Caco-2 (cell line): Measurements from ENCODE around the gene CADPS2. TPM values are rescaled to one million over a fixed set of nuclear protein-coding genes. Genes with fewer than 3 reads are reported as not detected.

Source experiments
- BruUV-seq: library from RNA; stranded (reverse); fragments of 400-500 nt; replicated peaks from 2 replicates; lab custom pipeline; 2021; lab: Mats Ljungman, UMichigan
- CTCF ChIA-PET: fragments of 300-600 bp; sonication (Branson Sonifier 250); formaldehyde crosslinking; loops from one replicate; lab custom pipeline; 2022; ENCODE audit warnings: antibody characterized with exemption; lab: Charles Lee
- POLR2A ChIA-PET: fragments of 300-600 bp; sonication (Branson Sonifier 250); formaldehyde crosslinking; loops from one replicate; lab custom pipeline; 2022; ENCODE audit warnings: antibody characterized with exemption; lab: Charles Lee
- DNase-seq, 2 experiments: peaks; one replicate each; pipeline versions ENCODE4 v3.0.0 to v3.0.0-alpha.2; 2020 to 2022
- H3K27me3 ChIP-seq: replicated peaks from 2 replicates; pipeline ENCODE4 v1.6.0; 2011; ENCODE audit warnings: low read length; ENCODE audit not compliant: control insufficient read depth, insufficient read depth
- H3K36me3 ChIP-seq: 2 replicates; pipeline ENCODE4 v1.5.1; 2011; ENCODE audit warnings: low read length; ENCODE audit not compliant: control insufficient read depth, insufficient read depth
- H3K4me1 ChIP-seq: fragments of 250-450 bp; sonication (Bioruptor Pico); 2 replicates; pipeline ENCODE4 v1.5.1; 2020; ENCODE audit warnings: mild to moderate bottlenecking
- H3K4me3 ChIP-seq: 2 replicates; pipeline ENCODE4 v1.5.1; 2011; ENCODE audit warnings: low read depth, mild to moderate bottlenecking, control low read depth, low read length
- H3K9me3 ChIP-seq: fragments of 250-450 bp; sonication (Bioruptor Pico); 2 replicates; pipeline ENCODE4 v1.5.1; 2020; ENCODE audit warnings: mild to moderate bottlenecking, moderate library complexity
- H3K27ac Mint-ChIP-seq: one replicate; pipeline ENCODE4 v1.8.0; 2022; ENCODE audit warnings: mixed read lengths; ENCODE audit not compliant: unreplicated experiment
- H3K27me3 Mint-ChIP-seq: one replicate; pipeline ENCODE4 v1.8.0; 2022; ENCODE audit warnings: mixed read lengths; ENCODE audit not compliant: insufficient read depth, unreplicated experiment
- H3K36me3 Mint-ChIP-seq: one replicate; pipeline ENCODE4 v1.8.0; 2022; ENCODE audit warnings: mild to moderate bottlenecking, mixed read lengths; ENCODE audit not compliant: insufficient read depth, unreplicated experiment
- H3K4me1 Mint-ChIP-seq: one replicate; pipeline ENCODE4 v1.8.0; 2022; ENCODE audit warnings: low read depth, mixed read lengths; ENCODE audit not compliant: unreplicated experiment
- H3K4me3 Mint-ChIP-seq: one replicate; pipeline ENCODE4 v1.8.0; 2022; ENCODE audit warnings: mild to moderate bottlenecking, moderate library complexity, mixed read lengths; ENCODE audit not compliant: unreplicated experiment
- H3K9me3 Mint-ChIP-seq: one replicate; pipeline ENCODE4 v1.8.0; 2022; ENCODE audit warnings: mixed read lengths; ENCODE audit not compliant: unreplicated experiment
- CTCF ChIP-seq, 2 experiments: fragments of 200-600 bp in 1 of 2; IDR thresholded peaks; 1 replicate in 1 of 2; 2 replicates in 1 of 2; pipeline versions ENCODE4 v1.5.1 to v1.8.0; 2011 to 2022; ENCODE audit warnings: antibody characterized with exemption in 1 of 2, control low read depth in 1 of 2, inconsistent platforms in 1 of 2, low read depth in 1 of 2, low read length in 1 of 2, mild to moderate bottlenecking in 1 of 2, moderate library complexity in 1 of 2; ENCODE audit not compliant: insufficient read depth in 1 of 2, severe bottlenecking in 1 of 2, unreplicated experiment in 1 of 2
- intact Hi-C: fragments of 100-400 bp; cut with micrococcal nuclease; formaldehyde crosslinking; loops from one replicate; pipeline ENCODE4 v1.10.0; 2022; ENCODE audit not compliant: unreplicated experiment
- total RNA-seq: library from RNA; stranded (reverse); gene quantifications from 2 replicates; pipeline ENCODE4 v1.2.3, GENCODE V29; 2022

Gene CADPS2
- total RNA-seq, 1 experiment from 2014 or later = 2.7 TPM

GRCh38 chr7:122881324-122881723 lies 4.9 kb downstream of the CADPS2 start:
- no peak for TF ChIP-seq CTCF (IDR thresholded peaks at IDR 0.05; ENCODE audit: insufficient read depth in 1 of 2, low read depth in 1 of 2, low read length in 1 of 2, severe bottlenecking in 1 of 2, unreplicated experiment in 1 of 2)
- H3K4me3 ChIP-seq = no peak overlapping the region
- no TSS peak for BruUV-seq
- H3K4me1 Mint-ChIP-seq = no peaks in the 10 kb centered on the region
- H3K27me3 ChIP-seq = peaks cover 4% of the 10 kb centered on the region; the same call in 1 of the 2 replicates
- ChIA-PET POLR2A (no interaction called here), CTCF (no interaction called here)
- no peak for DNase-seq
- H3K27ac Mint-ChIP-seq = no peak overlapping the region
- no peaks in the 10 kb centered on the region for H3K9me3 ChIP-seq
- H3K4me1 ChIP-seq = no peaks in the 10 kb centered on the region
- intact Hi-C loops = loop anchor here (10.0 kb wide), 2 partner anchors 207 to 273 kb away; no protein-coding TSS in a partner anchor
- no peaks in the 10 kb centered on the region for H3K9me3 Mint-ChIP-seq
- H3K27me3 Mint-ChIP-seq = peaks cover 5% of the 10 kb centered on the region
- H3K36me3 Mint-ChIP-seq = no peaks in the 10 kb centered on the region
- no peaks in the 10 kb centered on the region for H3K36me3 ChIP-seq
- H3K4me3 Mint-ChIP-seq = no peak overlapping the region

- Mint-ChIP-seq H3K27me3 (no peaks in the 10 kb centered on the region), H3K9me3 (peaks cover 33% of the 10 kb centered on the region), H3K4me3 (no peak overlapping the region), H3K4me1 (no peaks in the 10 kb centered on the region), H3K27ac (no peak overlapping the region), H3K36me3 (no peaks in the 10 kb centered on the region)
- ChIA-PET CTCF (no interaction called here), POLR2A (no interaction called here)
- intact Hi-C loops = no loop called here
- TF ChIP-seq CTCF (IDR thresholded peaks at IDR 0.05; ENCODE audit: insufficient read depth in 1 of 2, low read depth in 1 of 2, low read length in 1 of 2, severe bottlenecking in 1 of 2, unreplicated experiment in 1 of 2) = no peak
- Histone ChIP-seq H3K27me3 (no peaks in the 10 kb centered on the region), H3K4me1 (no peaks in the 10 kb centered on the region), H3K36me3 (no peaks in the 10 kb centered on the region), H3K9me3 (0 out of 2 replicates have a peak, but pooled peaks cover 4% of the 10 kb centered on the region), H3K4me3 (no peak overlapping the region)
- no peak for DNase-seq
- BruUV-seq = no TSS peak
Observed at GRCh38 chr7:122869260-122869659, 17.0 kb downstream of the CADPS2 start.

GRCh38 chr7:122867471-122867980 lies 18.7 kb downstream of the CADPS2 start:
- POLR2A ChIA-PET = no interaction called here

More at GRCh38 chr7:122867471-122867980, 18.7 kb downstream of the CADPS2 start:
- Histone ChIP-seq H3K9me3 (0 out of 2 replicates have a peak, but pooled peaks cover 4% of the 10 kb centered on the region), H3K27me3 (no peaks in the 10 kb centered on the region), H3K4me3 (no peak overlapping the region), H3K36me3 (no peaks in the 10 kb centered on the region), H3K4me1 (no peaks in the 10 kb centered on the region)
- no peak for TF ChIP-seq CTCF (IDR thresholded peaks at IDR 0.05; ENCODE audit: insufficient read depth in 1 of 2, low read depth in 1 of 2, low read length in 1 of 2, severe bottlenecking in 1 of 2, unreplicated experiment in 1 of 2)
- Mint-ChIP-seq H3K9me3 (peaks cover 33% of the 10 kb centered on the region), H3K4me3 (no peak overlapping the region), H3K27ac (no peak overlapping the region), H3K36me3 (no peaks in the 10 kb centered on the region), H3K4me1 (no peaks in the 10 kb centered on the region), H3K27me3 (no peaks in the 10 kb centered on the region)
- intact Hi-C loops = no loop called here
- BruUV-seq = no TSS peak
- CTCF ChIA-PET = interaction anchor here (0.8 kb wide), 1 partner anchor 329 kb away, joined by 3 read pairs; no protein-coding TSS in a partner anchor
- no peak for DNase-seq
